Heart right ventricle (tissue), 16 donors: ENCODE measurements around the gene NMT1. TPM values are rescaled to one million over a fixed set of nuclear protein-coding genes. Genes with fewer than 3 reads are reported as not detected.

Source experiments
- ATAC-seq, 8 donors: fragments of 200-7000 bp; cut with Tn5 transposase; one replicate each; pipeline ENCODE4 v1.9.1; 2020; ENCODE audit warnings: mild to moderate bottlenecking in 8 of 8, moderate library complexity in 8 of 8, moderate number of reproducible peaks in 1 of 8
- DNase-seq, 2 donors: peaks; one replicate each; pipeline ENCODE4 v3.0.0-alpha.2; 2020
- H3K27ac ChIP-seq, 10 donors: fragments of 200-600 bp; sonication (generic) in 2 of 10; one replicate each; pipeline versions ENCODE4 v1.5.0 to v1.8.0; 2020 to 2022; ENCODE audit warnings: mild to moderate bottlenecking in 3 of 10
- H3K27me3 ChIP-seq, 7 donors: fragments of 200-600 bp; one replicate each; pipeline ENCODE4 v1.8.0; 2021 to 2022; ENCODE audit warnings: mild to moderate bottlenecking in 2 of 7
- H3K36me3 ChIP-seq, 9 donors: fragments of 200-600 bp; sonication (generic) in 1 of 9; one replicate each; pipeline versions ENCODE4 v1.5.0 to v1.8.0; 2020 to 2022; ENCODE audit warnings: mild to moderate bottlenecking in 2 of 9
- H3K4me1 ChIP-seq, 9 donors: fragments of 200-600 bp; sonication (generic) in 1 of 9; one replicate each; pipeline versions ENCODE4 v1.5.0 to v1.8.0; 2020 to 2022; ENCODE audit warnings: mild to moderate bottlenecking in 4 of 9
- H3K4me3 ChIP-seq, 10 donors: fragments of 200-600 bp; sonication (generic) in 2 of 10; one replicate each; pipeline versions ENCODE4 v1.5.0 to v1.8.0; 2020 to 2022; ENCODE audit warnings: mild to moderate bottlenecking in 7 of 10, moderate library complexity in 2 of 10
- H3K9me3 ChIP-seq, 11 donors: fragments of 200-600 bp in 10 of 11; sonication (generic) in 2 of 11; one replicate each; pipeline versions ENCODE4 v1.5.0 to v1.8.0; 2013 to 2022; ENCODE audit warnings: mild to moderate bottlenecking in 2 of 11, control low read depth in 1 of 11, moderate library complexity in 1 of 11
- WGBS, 2 donors: extraction: QIAGEN DNeasy Blood & Tissue Kit; methylation state at CpG; one replicate each; pipeline ENCODE4 v1.1.7; 2013; ENCODE audit warnings: inconsistent platforms in 1 of 2; 5-methylcytosine and 5-hydroxymethylcytosine counted together
- intact Hi-C, 10 donors: fragments of 100-400 bp; cut with DNase I; formaldehyde crosslinking; loops; one replicate each; pipeline versions ENCODE4 v1.11.1 to v1.14.2; 2022
- polyA plus RNA-seq, 2 donors: library from polyadenylated mRNA; stranded (reverse); fragments of 200-250 nt; gene quantifications; one replicate each; pipeline ENCODE4 v1.2.3, GENCODE V29; 2013
- total RNA-seq, 10 donors: library from RNA; stranded (reverse); fragmentation: NEBNext Ultra II Directional in 3 of 10; extraction: Animal tissue kit (Norgen Biotek cat#: 25700) in 3 of 10; gene quantifications; one replicate each; pipeline versions ENCODE4 v1.2.1 to v1.2.4, GENCODE V29; 2021 to 2023
- TF ChIP-seq, protein P1 (sequence below), 9 donors: fragments of 200-600 bp; sonication (generic) in 2 of 9; IDR thresholded peaks; one replicate each; pipeline versions ENCODE4 v1.5.0 to v1.8.0; 2021 to 2022; ENCODE audit warnings: antibody characterized with exemption in 9 of 9, mild to moderate bottlenecking in 5 of 9, moderate library complexity in 1 of 9
- donor health status: Arrhythmogenic right ventricular cardiomyopathy.
- donor health status: ischemic (EF 13 %, LVEDD 7.1; RV severe dilation, severe dysfunction).
- donor health status: healthy with polysubstance abuse.
- donor health status: DM: no; HTN: yes; CAD: no.
- donor health status: DM: no; HTN: no; CAD: no.
- donor health status: ischemic (EF 25% LVEDD 6.9; RV normal size, moderate dysfunction).
- donor health status: ischemic (EF 25% LVEDD 5.7; RV mildly dilated, moderate dysfunction).
- donor health status: healthy.
- donor health status: DM: yes; HTN: yes; CAD: no.
- donor health status: Ischemic cardiomyopathy.
- donor health status: ischemic (EF 35%, LVEDD 5.7; RV mildly dilated, moderate dysfunction).
- donor health status: nonischemic (EF 11% LVEDD 7.7; RV severe dilation, severe dysfunction).
- donor health status: DM: yes; HTN: yes; CAD: no.
- donor health status: PGD.
- donor health status: ischemic (EF 29% LVEDD 5.4; RV normal size, mild dysfunction).
- donor health status: nonischemic (EF 23%, LVEDD 6.1; RV moderate dilation, normal function).

NMT1 gene
- total and polyA plus RNA-seq, 12 donors, result 40.9 to 110 (median 72.6) TPM

DNA sequence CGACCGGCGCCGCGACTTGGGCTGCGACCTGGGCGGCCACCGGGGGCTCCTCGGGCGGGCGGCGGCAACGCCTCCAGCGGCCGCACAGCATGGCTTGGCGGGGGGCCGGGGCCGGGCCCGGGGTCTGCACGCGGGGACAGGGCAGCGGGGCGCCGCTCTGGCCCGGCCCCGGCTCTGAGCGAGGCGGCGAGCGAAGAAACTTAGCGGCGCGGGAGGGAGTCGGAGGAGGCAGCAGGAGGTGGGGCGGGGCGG is 71.1 kb downstream of the NMT1 start, which contains the start of gene PLCD3:
PLCD3 (minus strand) TSS at position 196 of the 252 bp plus-strand sequence; CDS start at position 91, 105 bp downstream.
- intact Hi-C loops, result loop anchor here in 5 of 10 donors (1.0 to 10.0 kb wide), 9 partner anchors 35 to 357 kb away; partner anchors contain the start of gene NMT1 (in 1 of the 5)
- 0 to 1% methylated on average over 24 to 35 of the region's 36 CpGs for WGBS, 2 donors
- Histone ChIP-seq H3K9me3 (no peaks in the 10 kb centered on the region), H3K4me3 (peak within 1 kb of the TSS; percentile 76 to 100 (median 96)), H3K4me1 (peaks cover 39 to 73% (median 64%) of the 10 kb centered on the region in 9 donors), H3K27me3 (no peaks in the 10 kb centered on the region), H3K27ac (peak within 1 kb of the TSS; percentile 90 to 99 (median 98)), H3K36me3 (no peaks in the 10 kb centered on the region)
- no peak for ATAC-seq
- TF ChIP-seq, protein P1, sequence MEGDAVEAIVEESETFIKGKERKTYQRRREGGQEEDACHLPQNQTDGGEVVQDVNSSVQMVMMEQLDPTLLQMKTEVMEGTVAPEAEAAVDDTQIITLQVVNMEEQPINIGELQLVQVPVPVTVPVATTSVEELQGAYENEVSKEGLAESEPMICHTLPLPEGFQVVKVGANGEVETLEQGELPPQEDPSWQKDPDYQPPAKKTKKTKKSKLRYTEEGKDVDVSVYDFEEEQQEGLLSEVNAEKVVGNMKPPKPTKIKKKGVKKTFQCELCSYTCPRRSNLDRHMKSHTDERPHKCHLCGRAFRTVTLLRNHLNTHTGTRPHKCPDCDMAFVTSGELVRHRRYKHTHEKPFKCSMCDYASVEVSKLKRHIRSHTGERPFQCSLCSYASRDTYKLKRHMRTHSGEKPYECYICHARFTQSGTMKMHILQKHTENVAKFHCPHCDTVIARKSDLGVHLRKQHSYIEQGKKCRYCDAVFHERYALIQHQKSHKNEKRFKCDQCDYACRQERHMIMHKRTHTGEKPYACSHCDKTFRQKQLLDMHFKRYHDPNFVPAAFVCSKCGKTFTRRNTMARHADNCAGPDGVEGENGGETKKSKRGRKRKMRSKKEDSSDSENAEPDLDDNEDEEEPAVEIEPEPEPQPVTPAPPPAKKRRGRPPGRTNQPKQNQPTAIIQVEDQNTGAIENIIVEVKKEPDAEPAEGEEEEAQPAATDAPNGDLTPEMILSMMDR (IDR thresholded peaks at IDR 0.05), result no peak
- no peak for DNase-seq

DNA sequence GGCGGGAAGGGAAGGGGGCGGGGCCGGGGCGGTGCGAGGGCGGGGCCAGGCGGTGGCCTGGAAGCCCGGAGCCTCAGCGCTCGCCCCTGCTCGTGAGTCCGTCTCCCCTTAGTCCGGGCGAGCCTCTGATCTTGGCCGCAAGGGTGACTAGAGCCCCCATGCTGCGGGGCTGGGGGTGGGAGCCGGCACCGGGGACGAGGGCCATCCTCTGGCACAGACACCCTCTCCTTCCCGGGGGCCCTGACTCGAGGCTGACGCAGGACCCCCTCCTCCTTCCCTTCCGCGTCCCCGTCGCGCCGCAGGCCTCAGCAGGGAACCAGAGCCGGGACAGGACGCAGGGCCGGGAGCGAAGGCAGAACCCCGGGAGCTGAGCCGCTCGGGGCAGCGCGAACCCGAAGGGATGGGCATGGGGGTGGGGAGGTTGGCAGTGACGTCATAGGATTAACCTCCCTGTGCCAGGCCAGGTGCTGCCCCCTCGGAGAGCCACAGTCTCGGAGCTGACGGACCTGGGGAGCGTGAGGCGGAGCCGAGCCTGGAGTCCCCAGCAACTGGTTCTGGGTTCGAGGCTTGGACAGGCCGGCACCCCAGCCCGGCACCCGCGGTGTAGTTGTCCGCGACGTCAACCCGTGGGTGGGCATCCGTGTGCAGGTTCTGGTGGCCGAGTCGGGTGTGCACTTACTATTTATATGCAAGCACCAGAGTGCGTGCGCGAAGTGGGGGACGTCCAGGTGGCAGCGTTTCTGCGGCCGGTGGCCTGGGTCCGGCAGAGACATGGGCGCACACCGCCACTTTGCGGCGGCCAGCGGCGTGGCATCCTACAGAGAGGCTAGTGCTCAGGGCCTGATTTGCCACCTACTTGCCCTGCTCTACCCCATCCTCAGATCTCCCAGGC is 71.7 kb downstream of the NMT1 start:
- peak; percentile 64 to 80 (median 78) for ATAC-seq
- intact Hi-C loops, result loop anchor here in 5 of 10 donors (1.0 to 10.0 kb wide), 10 partner anchors 36 to 358 kb away; partner anchors contain the start of gene NMT1 (in 1 of the 5)
- peaks cover 0 to 4% (median 0%) of the 10 kb centered on the region in 9 donors for H3K36me3 ChIP-seq
- no peaks in the 10 kb centered on the region for H3K27me3 ChIP-seq
- peak; percentile 81 to 86 for DNase-seq
- no peaks in the 10 kb centered on the region for H3K9me3 ChIP-seq
- TF ChIP-seq, protein P1 (IDR thresholded peaks at IDR 0.05), result peak; percentile 71 to 86 (median 78)
- 1% methylated on average over 57 to 65 of the region's 71 CpGs for WGBS, 2 donors
- H3K4me1 ChIP-seq, result peaks cover 33 to 67% (median 60%) of the 10 kb centered on the region in 9 donors
- H3K27ac ChIP-seq, result peak overlapping the region; percentile 90 to 99 (median 98)
- H3K4me3 ChIP-seq, result peak overlapping the region; percentile 75 to 100 (median 93)

DNA sequence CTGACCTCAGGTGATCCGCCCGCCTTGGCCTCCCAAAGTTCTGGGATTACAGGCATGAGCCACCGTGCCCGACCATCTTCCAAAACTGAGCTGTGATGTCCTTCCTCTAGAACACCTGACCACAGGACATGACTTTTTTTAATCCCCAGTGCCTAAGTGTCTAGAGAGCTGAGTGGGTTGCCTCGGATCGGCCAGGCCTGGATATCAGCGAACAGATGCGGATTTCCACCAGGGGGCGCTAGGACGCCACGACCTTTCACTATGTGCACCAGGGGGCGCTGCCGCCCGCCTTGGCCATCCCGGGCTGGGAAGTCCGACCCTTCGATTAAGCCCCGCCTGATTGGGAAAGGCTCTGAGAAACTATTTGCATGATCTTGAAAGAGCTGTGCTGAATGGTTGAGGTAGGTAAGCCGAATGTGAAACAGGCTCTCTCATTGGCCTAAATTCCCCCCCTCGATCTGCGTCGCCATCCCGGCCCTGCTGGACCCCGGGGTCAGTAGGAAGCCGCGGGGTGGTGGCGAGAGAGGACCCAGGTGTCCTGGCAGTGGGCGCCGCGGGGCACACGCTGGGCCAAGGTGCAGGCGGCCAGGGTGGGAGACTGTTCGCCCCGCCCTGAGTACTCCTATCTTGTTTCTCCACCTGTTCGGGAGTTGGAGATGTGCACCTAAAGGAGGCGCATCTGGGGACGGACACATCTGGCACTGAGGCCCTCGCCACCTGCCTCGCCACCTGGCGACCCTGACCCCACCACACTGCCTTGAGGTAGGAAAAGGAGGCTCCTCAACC is 74.3 kb downstream of the NMT1 start, which contains the start of gene ACBD4:
ACBD4 (plus strand) TSS at position 496 of the 786 bp plus-strand sequence. CDS start 458 bp downstream, outside the sequence.
- ATAC-seq (peak; percentile 73 to 90 (median 86)), DNase-seq (peak; percentile 94 to 97)
- peaks cover 13 to 41% (median 35%) of the 10 kb centered on the region in 9 donors for H3K4me1 ChIP-seq
- TF ChIP-seq, protein P1 (IDR thresholded peaks at IDR 0.05), result peak; percentile 100
- H3K27me3 ChIP-seq, result no peaks in the 10 kb centered on the region
- H3K27ac ChIP-seq, result peak within 1 kb of the TSS in 9 of 10 donors; percentile 65 to 86 (median 79)
- H3K4me3 ChIP-seq, result peak within 1 kb of the TSS; percentile 61 to 78 (median 70)
- intact Hi-C loops, result loop anchor here in 9 of 10 donors (1.0 to 10.0 kb wide), 6 partner anchors 61 to 249 kb away; no protein-coding TSS in a partner anchor
- H3K9me3 ChIP-seq, result no peaks in the 10 kb centered on the region
- H3K36me3 ChIP-seq, result peaks cover 0 to 28% (median 0%) of the 10 kb centered on the region in 9 donors
- 7% methylated on average over 40 of the region's 40 CpGs for WGBS, 2 donors
